IMR-90 (cell line): ENCODE measurements around the gene SLFN12L. TPM values are rescaled to one million over a fixed set of nuclear protein-coding genes. Genes with fewer than 3 reads are reported as not detected.

Source experiments
- ATAC-seq: fragments of 200-7000 bp; cut with Tn5 transposase; 2 replicates; pipeline ENCODE4 v1.9.1; 2020; ENCODE audit warnings: low read depth, mild to moderate bottlenecking, moderate library complexity
- BruUV-seq: library from RNA; stranded (reverse); fragments of 400-500 nt; replicated peaks from 2 replicates; lab custom pipeline; 2021; lab: Mats Ljungman, UMichigan
- CTCF ChIA-PET: fragments of 300-600 bp; formaldehyde crosslinking; extraction: SDS; loops from one replicate; lab custom pipeline; 2021; ENCODE audit warnings: antibody characterized with exemption; lab: Yijun Ruan, JAX
- POLR2A ChIA-PET: fragments of 300-600 bp; sonication (Branson Sonifier 250); formaldehyde crosslinking; loops from one replicate; lab custom pipeline; 2022; ENCODE audit warnings: antibody characterized with exemption; ENCODE audit not compliant: unreplicated experiment; lab: Charles Lee
- DNase-seq: peaks from one replicate; pipeline ENCODE4 v3.0.0; 2013
- H2AFZ ChIP-seq: replicated peaks from 2 replicates; pipeline ENCODE3; 2013; ENCODE audit warnings: low read length, mild to moderate bottlenecking; ENCODE audit not compliant: poor library complexity
- H2AK5ac ChIP-seq: 2 replicates; pipeline ENCODE4 v1.6.1; 2013; ENCODE audit warnings: low read depth, low read length, inconsistent platforms
- H2AK9ac ChIP-seq: replicated peaks from 2 replicates; pipeline ENCODE3; 2013; ENCODE audit warnings: mild to moderate bottlenecking, low read depth, low read length, moderate library complexity; ENCODE audit not compliant: poor library complexity
- H2BK120ac ChIP-seq: 2 replicates; pipeline ENCODE4 v1.6.1; 2013; ENCODE audit warnings: low read depth, low read length, inconsistent platforms
- H2BK15ac ChIP-seq: 3 replicates; pipeline ENCODE4 v1.6.1; 2013; ENCODE audit warnings: low read depth, low read length, inconsistent platforms
- H2BK20ac ChIP-seq: 2 replicates; pipeline ENCODE4 v1.6.1; 2013; ENCODE audit warnings: low read depth, mild to moderate bottlenecking, inconsistent platforms, low read length, moderate library complexity
- H2BK5ac ChIP-seq: 2 replicates; pipeline ENCODE4 v1.6.1; 2013; ENCODE audit warnings: mild to moderate bottlenecking, low read depth, low read length, inconsistent platforms; ENCODE audit not compliant: poor library complexity, severe bottlenecking
- H3K14ac ChIP-seq: replicated peaks from 2 replicates; pipeline ENCODE4 v1.6.1; 2013; ENCODE audit warnings: low read depth, low read length, inconsistent platforms
- H3K18ac ChIP-seq: 2 replicates; pipeline ENCODE4 v1.6.1; 2013; ENCODE audit warnings: low read depth, low read length, control low read depth
- H3K23ac ChIP-seq: 2 replicates; pipeline ENCODE4 v1.6.1; 2013; ENCODE audit warnings: low read depth, low read length, inconsistent platforms
- H3K27ac ChIP-seq: 2 replicates; pipeline ENCODE4 v1.5.1; 2013; ENCODE audit warnings: mild to moderate bottlenecking, control low read depth, low read length; ENCODE audit not compliant: insufficient read depth
- H3K27me3 ChIP-seq: 2 replicates; pipeline ENCODE4 v1.6.1; 2013; ENCODE audit warnings: low read length; ENCODE audit not compliant: control insufficient read depth, insufficient read depth
- H3K36me3 ChIP-seq: 2 replicates; pipeline ENCODE4 v1.6.1; 2013; ENCODE audit warnings: low read length, mixed read lengths; ENCODE audit not compliant: control insufficient read depth, insufficient read depth
- H3K4ac ChIP-seq: 2 replicates; pipeline ENCODE4 v1.6.1; 2013; ENCODE audit warnings: low read depth, low read length, inconsistent platforms
- H3K4me1 ChIP-seq: 2 replicates; pipeline ENCODE4 v1.6.1; 2013; ENCODE audit warnings: low read length, mixed read lengths; ENCODE audit not compliant: control insufficient read depth, insufficient read depth
- H3K4me2 ChIP-seq: 2 replicates; pipeline ENCODE4 v1.6.1; 2013; ENCODE audit warnings: low read depth, mild to moderate bottlenecking, control low read depth, low read length, moderate library complexity
- H3K4me3 ChIP-seq: 2 replicates; pipeline ENCODE4 v1.5.1; 2013; ENCODE audit warnings: low read depth, mild to moderate bottlenecking, control low read depth, low read length, moderate library complexity; ENCODE audit not compliant: insufficient read depth
- H3K56ac ChIP-seq: 2 replicates; pipeline ENCODE4 v1.6.1; 2013; ENCODE audit warnings: low read length, inconsistent platforms; ENCODE audit not compliant: insufficient read depth; ENCODE audit errors: extremely low read depth
- H3K79me1 ChIP-seq, 2 experiments: 2 replicates each; pipeline ENCODE4 v1.6.1; 2013; ENCODE audit warnings: low read length in 2 of 2, inconsistent platforms in 1 of 2, low read depth in 1 of 2
- H3K9ac ChIP-seq: 2 replicates; pipeline ENCODE4 v1.6.1; 2013; ENCODE audit warnings: low read depth, low read length, control low read depth
- H3K9me1 ChIP-seq: 2 replicates; pipeline ENCODE4 v1.6.1; 2013; ENCODE audit warnings: low read length, inconsistent platforms; ENCODE audit not compliant: insufficient read depth
- H3K9me3 ChIP-seq: 2 replicates; pipeline ENCODE4 v1.6.1; 2013; ENCODE audit warnings: low read length; ENCODE audit not compliant: control insufficient read depth, insufficient read depth
- H4K20me1 ChIP-seq: 2 replicates; pipeline ENCODE4 v1.6.1; 2013; ENCODE audit warnings: low read length, inconsistent platforms; ENCODE audit not compliant: insufficient read depth
- H4K5ac ChIP-seq: 2 replicates; pipeline ENCODE4 v1.6.1; 2013; ENCODE audit warnings: mild to moderate bottlenecking, low read depth, low read length, control low read depth
- H4K8ac ChIP-seq, 2 experiments: 2 replicates each; pipeline ENCODE4 v1.6.1; 2013; ENCODE audit warnings: low read depth in 2 of 2, low read length in 2 of 2, control low read depth in 1 of 2, inconsistent platforms in 1 of 2
- H4K91ac ChIP-seq: 2 replicates; pipeline ENCODE4 v1.6.1; 2013; ENCODE audit warnings: low read depth, low read length, inconsistent platforms; ENCODE audit not compliant: insufficient read depth
- CHD1 ChIP-seq: IDR thresholded peaks from 2 replicates; pipeline ENCODE4 v1.6.1; 2012; ENCODE audit warnings: low read depth, low read length, improper control_type of control experiment
- ELK1 ChIP-seq: fragments of 150-350 bp; IDR thresholded peaks from 2 replicates; pipeline ENCODE4 v1.6.1; 2016; ENCODE audit warnings: low read depth, mild to moderate bottlenecking, low read length, moderate library complexity, borderline replicate concordance
- FOS ChIP-seq: fragments of 150-350 bp; IDR thresholded peaks from 2 replicates; pipeline ENCODE4 v1.6.1; 2016; ENCODE audit warnings: low read depth, low read length
- MAZ ChIP-seq: IDR thresholded peaks from 2 replicates; pipeline ENCODE4 v1.6.1; 2012; ENCODE audit warnings: low read depth, mild to moderate bottlenecking, low read length, improper control_type of control experiment, moderate library complexity, borderline replicate concordance
- WGBS, 2 experiments: methylation state at CpG; one replicate each; pipeline versions ENCODE4 v1.1.5 to v1.1.7; 2013; ENCODE audit warnings: missing lambda C conversion rate in 2 of 2; ENCODE audit not compliant: insufficient read length in 1 of 2; ENCODE audit errors: extremely low coverage in 2 of 2; 5-methylcytosine and 5-hydroxymethylcytosine counted together
- dilution Hi-C: fragments of 300-500 bp; cut with HindIII; formaldehyde crosslinking; loops from one replicate; pipeline ENCODE4 v1.14.3; 2018; ENCODE audit warnings: low sequenced_read_pairs; ENCODE audit not compliant: unreplicated experiment
- in situ Hi-C: fragments of 300-500 bp; cut with MboI; formaldehyde crosslinking; loops from 3 replicates; pipeline ENCODE4 v1.14.3; 2019; ENCODE audit warnings: low sequenced_read_pairs, inconsistent platforms, mixed read lengths
- intact Hi-C: fragments of 100-400 bp; cut with micrococcal nuclease; formaldehyde crosslinking; loops from 2 replicates; pipeline ENCODE4 v1.10.0; 2022
- polyA plus RNA-seq, 3 experiments: library from polyadenylated mRNA; depleted of rRNA; stranded (reverse); fragments of >200 nt; gene quantifications; 2 replicates each; pipeline ENCODE4 v1.2.3, GENCODE V29; 2012; ENCODE audit warnings: low replicate concordance in 1 of 3
- total RNA-seq: library from RNA; depleted of rRNA; stranded (reverse); fragments of >200 nt; gene quantifications from 2 replicates; pipeline ENCODE4 v1.2.3, GENCODE V29; 2012

The SLFN12L gene
- total and polyA plus RNA-seq, 2 of the 4 experiments (the other 2 are of a cell fraction) = 0.18 TPM; not detected in 1

- no peak overlapping the region for H3K23ac ChIP-seq
- intact Hi-C loops (loop anchor here (5.0 kb wide), 1 partner anchor 162 kb away; the partner anchor contains the start of gene SLFN11), dilution Hi-C loops (loop anchor here (25.0 kb wide), 2 partner anchors 222 to 347 kb away; partner anchors contain the start of gene SLC35G3), in situ Hi-C loops (loop anchor here (5.0 to 25.0 kb wide), 3 partner anchors 222 to 1122 kb away; no protein-coding TSS in a partner anchor)
- H2BK5ac ChIP-seq = no peak overlapping the region
- no peak overlapping the region for H2AK5ac ChIP-seq
- no peak overlapping the region for H2BK15ac ChIP-seq
- ChIA-PET CTCF (interaction anchor here (0.6 to 3.4 kb wide), 4 partner anchors 162 to 294 kb away, joined by 3 to 14 read pairs (median 6); partner anchors contain the start of gene SLFN11), POLR2A (no interaction called here)
- no peaks in the 10 kb centered on the region for H3K4me1 ChIP-seq
- H3K36me3 ChIP-seq = no peaks in the 10 kb centered on the region
- H3K56ac ChIP-seq = no peak overlapping the region
- H2BK120ac ChIP-seq = no peak overlapping the region
- H3K9ac ChIP-seq = no peak overlapping the region
- no CpG with 5 or more reads among the region's 3 CpGs for WGBS, 2 experiments
- no peak overlapping the region for H3K4me3 ChIP-seq
- DNase-seq (no peak), ATAC-seq (no peak)
- H2AK9ac ChIP-seq = no peak overlapping the region
- no peak overlapping the region for H3K14ac ChIP-seq
- no peaks in the 10 kb centered on the region; the same call in 1 of the 2 replicates for H3K27me3 ChIP-seq
- H3K4me2 ChIP-seq = no peak overlapping the region
- H3K9me3 ChIP-seq = no peaks in the 10 kb centered on the region
- H4K5ac ChIP-seq = no peak overlapping the region
- no peak overlapping the region for H2AFZ ChIP-seq
- H3K18ac ChIP-seq = no peak overlapping the region
- no peaks in the 10 kb centered on the region for H4K20me1 ChIP-seq
- H4K8ac ChIP-seq = no peak overlapping the region
- H3K27ac ChIP-seq = no peak overlapping the region
- H3K4ac ChIP-seq = no peak overlapping the region
- H3K79me1 ChIP-seq = no peaks in the 10 kb centered on the region
- no peaks in the 10 kb centered on the region for H3K9me1 ChIP-seq
- TF ChIP-seq MAZ (no peak), CHD1 (no peak), ELK1 (no peak), FOS (no peak)
- BruUV-seq = no TSS peak
- no peak overlapping the region for H4K91ac ChIP-seq
- no peak overlapping the region for H2BK20ac ChIP-seq
Measured at GRCh38 chr17:35534576-35535093, 2.8 kb downstream of the SLFN12L start.
